Astrocyte of the hippocampus (primary cell): ENCODE measurements around the gene LFNG.

Experiments used
- DNase-seq: peaks from one replicate; pipeline ENCODE4 v3.0.0; 2011; ENCODE audit warnings: low read depth, low spot score

LFNG gene

DNA sequence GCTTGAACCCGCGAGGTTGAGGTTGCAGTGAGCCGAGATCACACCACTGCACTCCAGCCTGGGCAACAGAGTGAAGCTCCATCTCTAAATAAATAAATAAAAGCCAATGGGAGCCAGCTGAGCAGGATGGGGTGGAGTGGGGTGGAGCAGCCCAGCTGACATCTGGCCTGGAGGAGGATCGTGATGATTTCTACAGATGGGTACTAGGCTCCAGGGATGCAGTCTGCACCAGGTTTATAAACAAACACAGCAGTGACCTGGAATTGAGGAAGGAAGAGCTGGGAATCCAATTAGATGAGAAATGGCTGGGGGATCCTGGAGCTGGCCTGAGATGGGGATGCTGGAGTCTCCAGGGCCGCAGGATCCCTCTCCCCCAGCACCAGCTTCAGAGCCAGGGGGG lies 36.1 kb upstream of the LFNG start:
- DNase-seq: no peak

DNA sequence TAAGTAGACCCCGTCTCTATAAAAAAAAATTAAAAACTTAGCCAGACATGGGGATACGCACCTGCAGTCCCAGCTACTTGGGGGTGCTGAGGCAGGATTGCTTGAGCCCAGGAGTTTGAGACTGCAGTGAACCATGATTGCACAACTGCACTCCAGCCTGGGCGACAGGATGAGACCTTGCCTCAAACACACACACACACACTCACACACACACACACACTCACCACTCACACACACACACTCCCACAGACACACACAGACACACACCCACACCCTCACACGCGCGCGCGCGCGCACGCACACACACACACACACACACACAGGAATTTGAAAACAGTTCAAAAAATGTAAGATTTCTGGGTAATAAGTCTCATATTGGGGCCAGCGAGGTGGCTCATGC lies 34.7 kb upstream of the LFNG start:
- no peak for DNase-seq

DNA sequence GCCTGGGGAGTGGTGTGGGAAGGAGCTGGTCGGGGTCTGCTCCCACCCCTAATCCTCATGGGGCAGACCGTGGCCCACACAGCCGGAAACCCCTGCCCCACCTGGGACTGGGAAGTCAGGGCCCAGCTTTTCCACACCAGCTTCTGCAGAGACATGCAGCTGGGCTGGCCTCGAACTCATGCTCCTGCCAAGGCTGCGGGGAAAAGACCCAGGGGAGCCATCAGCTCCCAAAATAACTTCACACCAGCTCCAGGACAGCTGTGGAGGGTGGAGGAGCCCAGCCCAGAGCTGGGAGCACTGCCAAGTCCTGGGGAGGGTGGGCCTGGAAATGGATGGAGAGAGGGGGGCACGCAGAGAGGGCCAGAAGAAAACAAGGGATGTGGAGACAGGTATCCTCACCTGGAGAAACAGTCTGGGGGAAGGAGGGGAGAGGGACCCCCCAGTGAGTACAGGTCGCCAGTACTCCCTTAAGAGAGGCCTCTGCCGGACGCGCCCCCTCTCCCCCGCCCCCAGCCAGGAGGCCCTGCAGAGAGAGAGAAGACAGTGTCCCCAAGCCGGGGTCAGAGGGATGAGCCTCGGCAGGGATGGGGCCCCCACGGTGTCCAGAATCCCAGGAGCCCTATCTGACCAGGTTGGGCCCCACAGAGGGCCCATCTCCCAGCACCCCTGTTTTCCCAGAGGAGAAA lies 31.8 kb upstream of the LFNG start:
- no peak for DNase-seq

DNA sequence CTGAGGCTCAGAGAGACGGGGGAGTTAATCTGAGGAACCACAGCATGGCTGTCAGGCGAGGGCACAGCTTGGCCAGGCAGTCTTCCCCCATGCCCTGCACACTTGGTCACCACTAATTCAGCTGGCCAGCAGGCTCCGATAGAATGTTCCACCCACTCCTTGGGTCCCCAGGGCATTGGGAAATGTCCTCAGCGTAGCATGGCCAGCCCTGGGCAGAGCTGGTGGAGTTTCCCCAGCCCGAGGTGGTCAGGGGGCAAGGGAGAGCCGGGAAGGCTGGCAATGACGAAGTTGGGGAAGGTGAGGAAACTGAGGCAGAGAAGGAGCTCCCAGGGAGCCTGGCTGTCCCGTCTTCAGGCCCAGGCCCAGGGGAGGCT lies 31.3 kb upstream of the LFNG start:
- DNase-seq: no peak

DNA sequence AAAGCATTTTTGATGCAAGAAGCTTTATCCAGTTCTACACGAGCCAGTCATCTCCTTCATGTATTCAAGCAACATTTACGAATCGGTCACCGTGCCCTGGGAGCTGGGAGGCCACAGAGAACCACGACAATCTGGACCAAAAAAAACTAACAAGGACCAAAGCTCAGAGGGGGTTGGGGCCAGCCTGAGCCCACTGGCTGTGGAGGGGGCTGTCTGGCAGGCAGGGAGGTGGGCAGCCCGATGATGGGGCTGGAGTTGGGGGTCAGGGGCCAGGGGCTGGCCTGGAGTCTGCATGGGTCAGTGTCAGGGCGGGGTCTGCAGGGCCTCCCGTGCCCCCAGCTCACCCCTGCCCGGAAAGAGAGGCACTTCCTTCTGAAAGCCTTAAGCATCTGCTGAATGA lies 30.9 kb upstream of the LFNG start:
- DNase-seq: no peak

DNA sequence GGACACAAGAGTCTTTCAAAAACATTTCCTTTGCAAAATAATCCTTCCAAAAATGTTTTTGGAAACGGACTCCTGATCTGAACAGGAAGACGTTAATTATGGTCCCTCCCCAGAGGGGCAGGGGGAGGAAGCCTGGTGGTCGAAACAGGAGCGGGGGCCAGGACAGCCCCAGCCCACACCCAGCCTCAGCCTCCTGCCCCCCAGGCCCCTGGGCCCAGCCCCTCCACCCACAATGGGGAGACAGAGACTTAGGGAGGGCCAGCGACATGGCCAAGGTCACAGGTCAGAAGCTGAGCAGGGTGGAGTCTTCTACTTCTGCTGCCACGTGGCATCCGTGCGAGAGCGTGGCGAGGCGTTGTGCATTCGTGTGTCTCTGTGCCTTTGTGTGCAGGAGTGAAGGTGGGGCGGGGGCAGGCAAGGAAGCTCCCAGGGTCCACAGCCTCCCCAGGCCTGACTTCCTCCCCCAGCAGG lies 29.4 kb upstream of the LFNG start:
- DNase-seq: no peak

DNA sequence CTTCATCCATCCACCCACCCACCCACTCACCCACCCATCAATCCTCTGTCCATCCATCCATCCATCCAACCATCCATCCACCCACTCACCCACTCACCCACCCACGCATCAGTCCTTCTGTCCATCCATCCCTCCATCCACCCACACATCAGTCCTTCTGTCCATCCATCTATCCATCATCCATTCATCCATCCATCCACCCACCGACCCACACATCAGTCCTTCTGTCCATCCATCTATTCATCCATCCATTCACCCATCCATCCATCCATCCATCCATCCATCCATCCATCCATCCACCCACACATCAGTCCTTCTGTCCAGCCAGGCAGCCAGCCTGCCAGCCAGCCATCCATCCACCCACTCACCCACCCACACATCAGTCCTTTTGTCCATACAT lies 27.5 kb upstream of the LFNG start:
- no peak for DNase-seq

DNA sequence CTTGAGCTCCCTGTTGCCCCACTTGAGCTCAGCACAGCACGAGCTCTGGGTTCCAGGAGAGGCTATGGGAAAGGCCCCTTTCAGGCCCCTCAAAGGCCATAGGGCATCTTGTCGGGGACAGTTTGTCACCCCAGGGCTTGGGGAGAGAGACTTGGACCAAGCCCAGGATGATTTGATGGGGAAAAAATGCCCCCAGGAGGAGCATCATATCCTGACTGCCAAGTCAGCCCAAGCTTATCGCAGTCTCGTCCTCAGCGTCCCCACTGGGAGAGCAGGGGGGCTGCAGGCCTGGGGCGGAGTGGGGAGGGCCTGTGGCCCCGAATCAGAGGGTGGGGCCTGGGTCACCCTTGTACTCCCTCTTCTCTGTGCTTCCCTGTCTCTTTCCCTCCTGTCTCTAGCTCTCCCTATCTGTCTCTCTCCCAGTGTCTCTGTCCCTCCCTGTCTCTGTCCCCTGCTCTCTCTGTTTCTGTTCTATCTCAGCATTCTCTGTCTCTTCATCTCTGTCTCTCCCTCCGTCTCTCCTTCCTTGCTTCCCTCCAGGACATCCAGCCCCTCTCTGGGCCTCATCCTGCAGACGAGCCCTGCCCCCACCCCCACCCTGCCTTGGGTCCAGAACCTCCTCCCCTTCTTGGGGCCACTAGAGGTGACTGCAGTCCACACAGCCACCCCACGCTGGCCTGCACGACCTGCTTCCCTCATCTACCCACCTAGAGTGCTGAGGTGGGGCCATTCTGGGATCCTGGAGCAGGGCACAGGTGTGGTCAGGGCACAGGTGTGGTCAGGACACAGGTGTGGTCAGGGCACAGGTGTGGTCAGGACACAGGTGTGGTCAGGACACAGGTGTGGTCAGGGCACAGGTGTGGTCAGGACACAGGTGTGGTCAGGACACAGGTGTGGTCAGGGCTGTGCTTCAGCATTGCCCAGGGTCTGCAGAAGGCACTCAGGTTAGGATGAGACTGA lies 26.1 kb upstream of the LFNG start:
- DNase-seq: no peak

DNA sequence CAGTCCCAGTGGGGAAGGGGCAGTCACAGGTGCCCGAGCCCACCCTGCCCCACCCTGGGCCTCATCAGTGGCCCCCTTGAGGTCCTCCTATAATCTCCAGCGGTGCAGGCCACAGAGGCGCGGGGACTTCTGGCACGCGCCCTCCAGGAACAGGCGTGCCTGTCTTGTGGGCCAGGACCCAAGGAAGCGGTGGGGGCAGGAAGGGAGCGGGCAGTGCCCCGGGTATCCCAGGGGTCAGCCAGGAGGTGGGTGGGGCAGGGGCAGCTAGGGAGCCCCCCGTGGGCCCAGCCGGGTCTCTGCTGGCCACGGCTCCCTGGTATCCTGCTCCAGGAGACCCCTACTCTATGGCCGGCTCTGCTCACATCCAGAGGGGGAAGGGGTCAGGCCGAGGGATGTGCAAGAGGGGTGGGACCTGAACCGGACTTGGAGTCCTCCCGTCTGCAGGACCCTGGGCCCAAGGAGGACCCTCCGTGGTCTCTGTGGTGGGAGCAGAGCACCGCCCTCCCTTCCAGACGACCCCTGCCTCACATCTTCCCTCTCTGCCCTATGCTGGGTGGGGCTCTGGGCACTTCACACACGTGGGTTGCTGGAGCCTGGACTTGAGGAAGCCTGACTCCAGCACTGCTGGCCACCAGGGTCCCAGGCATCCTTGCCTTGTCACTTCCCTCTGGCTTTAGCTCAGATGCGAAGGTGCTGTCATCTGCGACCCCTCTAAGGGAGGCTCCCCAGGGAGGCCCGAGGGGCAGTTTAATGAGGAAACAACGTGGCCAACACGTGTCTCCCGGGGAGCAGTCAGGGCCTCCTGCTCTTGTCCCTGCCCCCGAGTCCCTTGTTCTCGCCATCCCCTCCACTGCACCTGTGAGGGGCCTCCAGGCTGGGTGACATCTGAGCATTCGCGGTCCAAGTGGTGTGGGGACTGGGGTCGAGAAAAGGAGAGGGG lies 25.1 kb upstream of the LFNG start:
- no peak for DNase-seq

DNA sequence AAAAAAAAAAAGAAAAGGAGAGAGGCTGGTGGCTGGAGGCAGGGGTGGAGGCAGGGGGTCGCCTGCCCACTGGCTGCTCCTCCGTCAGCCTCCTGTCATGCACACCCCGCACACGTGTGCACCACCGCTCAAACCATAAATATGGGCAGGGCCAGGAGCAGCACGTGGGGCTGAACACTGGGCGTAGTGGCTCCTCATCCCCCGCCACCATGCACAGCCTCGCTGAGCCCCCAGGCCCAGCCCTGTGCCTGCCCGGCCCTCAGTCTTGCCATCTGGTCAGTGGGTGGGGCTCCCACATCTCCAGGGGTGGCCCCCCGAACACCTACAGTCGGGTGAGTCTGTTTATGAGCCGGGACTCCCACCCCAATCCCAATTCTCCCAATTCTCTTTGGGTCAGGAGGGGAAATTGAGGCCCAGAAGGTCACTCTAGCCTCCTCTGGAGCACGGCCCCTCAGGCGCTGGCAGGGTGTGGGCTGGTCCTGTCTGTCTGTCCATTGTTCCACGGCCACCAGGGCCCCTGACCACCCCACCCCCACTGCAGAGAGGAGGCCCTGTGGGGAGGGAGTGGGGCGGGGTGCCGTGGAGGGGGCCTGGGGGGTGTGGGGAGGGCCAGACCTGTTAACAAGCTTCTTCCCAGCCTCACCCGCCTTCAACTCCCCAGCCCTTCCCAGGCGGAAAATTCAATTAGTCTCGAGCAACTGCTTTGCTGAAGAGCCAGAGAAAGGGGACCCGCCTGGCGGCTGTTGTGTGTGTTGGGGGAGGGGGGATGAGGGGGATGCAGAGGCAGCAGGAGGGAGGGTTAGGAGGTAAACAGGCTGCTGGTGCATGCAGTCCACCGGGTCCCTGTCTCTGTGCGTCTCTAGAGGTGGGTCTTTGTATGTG lies 23.9 kb upstream of the LFNG start:
- DNase-seq: peak; percentile 52

DNA sequence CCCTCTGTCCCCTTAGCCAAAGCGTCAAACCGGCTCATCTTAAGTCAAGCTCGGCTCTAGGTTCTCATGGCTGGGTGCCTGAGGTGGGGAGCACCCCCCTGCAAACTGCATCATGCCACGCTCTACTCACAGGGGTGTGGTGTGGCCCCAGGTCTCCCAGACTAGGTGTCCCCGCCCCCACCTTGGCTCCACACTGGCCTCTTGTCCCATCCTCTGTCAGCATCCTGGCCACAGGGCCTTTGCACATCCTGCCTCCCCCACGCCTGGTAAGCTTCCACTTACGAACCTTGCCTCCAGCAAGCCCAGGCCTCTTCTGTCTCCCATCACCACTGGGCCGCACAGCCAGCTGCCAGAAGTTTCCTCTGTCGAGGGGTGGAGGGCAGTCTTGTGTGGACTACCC lies 23.2 kb upstream of the LFNG start:
- no peak for DNase-seq

DNA sequence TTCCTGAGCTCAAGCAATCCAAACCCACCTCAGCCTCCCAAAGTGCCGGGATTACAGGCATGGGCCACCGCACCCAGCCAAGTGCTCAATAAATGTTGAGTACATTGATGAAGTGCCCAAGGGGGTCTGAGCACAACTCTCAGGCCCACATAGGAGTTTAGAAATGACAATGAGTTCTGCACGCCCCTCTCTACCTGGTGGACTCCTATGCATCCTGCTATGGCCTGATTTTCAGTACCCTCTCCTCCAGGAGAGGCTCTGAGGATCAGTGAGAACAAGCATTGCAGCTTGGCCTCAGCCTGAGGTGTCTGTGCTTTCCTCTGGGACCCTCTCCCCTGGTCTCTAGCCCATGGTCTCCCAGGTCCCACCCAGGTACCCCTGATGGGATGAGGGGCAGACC lies 22.5 kb upstream of the LFNG start:
- no peak for DNase-seq

DNA sequence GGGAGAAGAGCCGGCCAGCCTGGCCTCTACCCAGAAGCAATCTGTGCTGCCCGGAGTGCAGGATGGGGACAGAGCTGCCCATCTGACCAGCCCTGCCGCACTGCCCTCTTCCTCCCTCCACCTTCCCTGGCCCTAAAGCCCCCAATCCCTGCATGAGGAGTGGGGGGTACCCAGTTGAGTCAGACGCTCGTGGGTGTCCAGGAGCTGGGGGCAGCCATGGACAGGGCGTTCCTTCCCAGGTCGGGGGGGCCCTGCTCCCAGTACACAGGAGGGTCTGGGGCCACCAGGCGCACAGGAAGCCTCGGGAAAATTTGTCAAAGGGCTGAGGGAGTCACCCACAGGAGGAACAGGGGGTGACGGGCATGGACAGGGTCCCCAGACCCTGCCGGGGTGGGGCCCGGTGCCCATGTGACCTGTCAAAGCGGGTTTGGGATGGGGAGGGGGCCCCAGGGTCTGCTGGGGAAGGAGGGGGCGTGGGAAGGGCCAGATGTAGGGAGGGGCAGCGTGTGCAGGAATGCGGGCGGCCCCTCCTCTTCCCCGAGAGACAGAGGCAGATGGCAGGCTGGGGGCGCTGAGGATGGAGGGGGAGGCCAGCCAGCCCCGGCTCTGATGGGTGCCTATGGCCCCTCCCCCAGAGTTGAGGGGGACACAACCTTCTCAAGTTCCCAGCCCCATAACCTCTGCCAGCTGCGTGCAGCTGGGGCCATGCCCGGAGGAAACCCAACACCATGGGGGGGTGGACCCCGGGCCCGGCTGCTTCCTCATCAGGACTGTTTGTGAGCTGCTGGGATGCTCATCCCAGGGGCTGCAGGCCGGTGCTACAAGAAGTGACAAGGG lies 21.9 kb upstream of the LFNG start:
- no peak for DNase-seq

DNA sequence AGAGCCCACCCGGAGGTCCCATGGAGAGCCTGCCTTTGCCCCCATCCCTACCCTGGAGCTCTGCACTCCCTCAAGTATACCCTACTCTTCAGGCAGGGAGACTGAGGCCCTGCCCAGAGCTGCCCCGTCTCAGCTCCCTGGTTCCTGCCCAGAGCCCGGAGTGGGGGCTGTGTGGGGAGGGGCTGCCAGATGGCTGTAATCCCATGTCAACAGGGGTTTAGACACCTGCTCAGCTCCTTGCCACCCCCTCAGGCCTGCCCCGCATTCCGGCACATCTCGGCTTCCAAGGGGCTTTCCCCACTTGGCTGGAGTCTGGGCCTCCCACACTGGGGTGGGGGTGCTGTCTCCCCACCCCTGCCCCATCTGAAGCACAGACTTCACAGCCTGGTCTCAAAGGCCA lies 20.9 kb upstream of the LFNG start:
- peak; percentile 34 for DNase-seq

DNA sequence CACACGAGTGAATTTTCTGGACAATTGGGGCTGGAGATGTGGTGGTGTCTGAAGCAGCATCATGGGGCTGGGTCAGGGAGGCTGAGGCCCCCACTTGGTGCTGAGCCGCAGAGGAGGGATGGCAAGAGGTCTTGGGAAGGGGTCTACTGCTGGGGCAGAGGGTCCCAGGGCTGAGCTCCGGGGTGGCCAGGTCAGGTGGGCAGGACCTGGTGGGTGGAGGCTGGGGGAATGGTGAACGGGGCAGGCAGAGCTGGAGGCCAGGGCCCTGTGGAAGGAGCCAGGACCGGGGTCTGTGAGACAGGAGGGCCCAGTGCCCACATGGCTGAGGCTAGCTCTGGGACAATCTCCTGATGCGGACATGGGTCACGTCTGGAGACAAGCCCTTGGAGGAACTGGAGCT lies 20.4 kb upstream of the LFNG start:
- DNase-seq: no peak

DNA sequence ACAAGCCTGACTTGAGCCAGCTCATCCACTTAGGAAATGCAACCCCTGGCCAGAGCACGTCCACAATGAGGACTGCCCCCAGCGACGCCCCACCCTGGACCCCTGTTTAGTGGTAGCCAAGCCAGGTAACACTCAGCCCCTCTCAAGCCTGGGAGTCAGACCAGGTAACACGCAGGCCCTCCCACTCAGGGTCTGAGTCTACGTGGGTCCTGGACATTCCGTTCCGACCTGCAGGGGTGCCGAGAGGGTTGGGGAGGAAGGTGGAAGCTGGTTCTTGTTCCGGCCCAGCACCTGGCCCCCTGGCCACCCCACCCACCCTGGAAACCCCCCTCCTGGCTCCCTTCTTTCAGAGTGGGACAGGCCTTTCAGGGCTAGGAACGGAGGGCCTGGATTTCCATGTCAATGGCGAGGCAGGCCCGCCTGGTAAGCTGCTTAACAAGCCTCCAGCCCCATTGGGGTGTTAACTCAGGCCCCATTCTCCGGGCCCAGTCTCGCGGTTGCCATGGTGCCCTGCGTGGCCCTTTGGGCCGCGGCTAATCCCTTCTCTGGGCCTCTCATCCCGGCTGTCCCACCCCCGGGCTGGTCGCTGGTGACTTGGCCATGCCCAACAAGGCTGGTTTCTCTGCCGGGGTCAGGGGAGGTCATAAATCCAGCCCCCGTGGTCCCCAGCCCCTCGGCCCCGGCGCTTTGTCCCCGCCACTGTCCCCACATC lies 19.7 kb upstream of the LFNG start:
- DNase-seq: no peak

DNA sequence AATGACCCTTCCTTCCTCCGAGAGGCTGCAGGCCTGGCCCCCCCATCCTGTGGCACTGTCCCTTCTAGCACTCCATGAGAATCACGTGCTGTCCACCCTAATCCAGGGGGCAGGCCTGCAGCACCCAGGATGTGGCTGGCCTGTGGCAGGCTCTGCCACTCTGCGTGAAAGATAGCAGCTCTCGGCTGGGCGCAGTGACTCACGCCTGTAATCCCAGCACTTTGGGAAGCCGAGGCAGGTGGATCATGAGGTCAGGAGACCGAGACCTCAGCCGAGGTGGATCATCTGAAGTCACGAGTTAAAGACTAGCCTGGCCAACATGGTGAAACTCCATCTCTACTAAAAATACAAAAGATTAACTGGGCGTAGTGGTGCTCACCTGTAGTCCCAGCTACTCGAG lies 18.9 kb upstream of the LFNG start:
- DNase-seq: no peak

DNA sequence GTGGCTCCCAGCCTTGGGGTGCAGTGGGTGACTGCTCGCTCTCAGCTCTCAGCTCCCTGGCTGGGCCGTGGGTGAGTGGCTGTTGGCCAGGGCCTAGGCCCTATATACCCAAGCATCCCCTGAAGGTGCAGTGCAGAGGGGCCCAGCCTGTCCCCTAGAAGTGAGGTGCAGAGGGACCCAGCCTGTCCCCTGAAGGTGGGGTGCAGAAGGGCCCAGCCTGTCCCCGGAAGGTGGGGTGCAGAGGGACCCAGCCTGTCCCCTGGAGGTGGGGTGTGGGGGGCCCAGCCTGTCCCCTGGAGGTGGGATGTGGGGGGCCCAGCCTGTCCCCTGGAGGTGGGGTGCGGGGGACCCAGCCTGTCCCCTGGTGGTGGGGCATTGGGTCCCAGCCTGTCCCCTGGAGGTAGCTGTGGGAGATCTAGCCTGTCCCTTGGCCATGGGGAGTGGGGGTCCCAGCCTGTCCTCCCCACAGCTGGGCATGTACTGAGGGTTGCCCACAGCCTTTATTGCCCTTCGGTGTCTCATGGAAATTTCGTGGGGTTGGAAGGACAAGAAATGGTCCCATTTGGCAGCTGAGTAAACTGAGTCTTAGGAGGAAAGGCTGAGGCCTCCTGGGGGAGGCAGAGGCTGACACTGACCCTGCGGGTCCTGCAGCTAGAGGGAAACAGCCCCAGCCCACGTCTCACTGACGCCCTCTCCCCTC lies 17.5 kb upstream of the LFNG start:
- no peak for DNase-seq

DNA sequence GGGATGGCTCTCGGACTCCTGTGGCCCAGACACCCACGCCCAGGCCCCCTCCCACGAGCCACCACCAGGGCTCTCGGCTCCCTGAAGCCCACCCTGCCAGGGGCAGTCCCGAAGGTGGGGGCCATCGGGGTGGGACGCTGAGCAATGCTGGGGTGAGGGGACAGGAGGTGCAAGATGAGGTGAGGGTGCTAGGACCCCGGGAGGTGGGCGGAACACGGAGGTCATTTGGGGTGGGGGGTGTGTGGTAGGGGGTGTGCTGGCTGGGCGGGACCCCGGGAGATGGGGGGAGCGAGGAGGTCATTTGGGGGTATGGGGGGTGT lies 17.0 kb upstream of the LFNG start:
- no peak for DNase-seq
